LNCAP (cell line): ENCODE measurements around the gene LRRC15.
A peak's percentile ranks its signal among the peaks of the same experiment; 100 is the strongest.

Source experiments
- CTCF ChIP-seq: fragments of 450-650 bp; IDR thresholded peaks from 2 replicates; pipeline ENCODE4 v1.5.1; 2017; ENCODE audit warnings: mild to moderate bottlenecking

Gene LRRC15

GRCh38 chr3:194320100-194320499 is 49.4 kb downstream of the LRRC15 start:
- TF ChIP-seq CTCF, result no peak

- TF ChIP-seq CTCF, result no peak
These were observed 50.9 kb downstream of the LRRC15 start for GRCh38 chr3:194318511-194319161.

GRCh38 chr3:194316918-194317317 is 52.6 kb downstream of the LRRC15 start:
- TF ChIP-seq CTCF, result no peak

- TF ChIP-seq CTCF, result 0 out of 2 replicates have a peak, but pooled peaks have one; percentile 19
These were observed 53.6 kb downstream of the LRRC15 start for GRCh38 chr3:194315965-194316361.

GRCh38 chr3:194315088-194315964 is 54.2 kb downstream of the LRRC15 start:
- peak; percentile 87 for TF ChIP-seq CTCF

DNA sequence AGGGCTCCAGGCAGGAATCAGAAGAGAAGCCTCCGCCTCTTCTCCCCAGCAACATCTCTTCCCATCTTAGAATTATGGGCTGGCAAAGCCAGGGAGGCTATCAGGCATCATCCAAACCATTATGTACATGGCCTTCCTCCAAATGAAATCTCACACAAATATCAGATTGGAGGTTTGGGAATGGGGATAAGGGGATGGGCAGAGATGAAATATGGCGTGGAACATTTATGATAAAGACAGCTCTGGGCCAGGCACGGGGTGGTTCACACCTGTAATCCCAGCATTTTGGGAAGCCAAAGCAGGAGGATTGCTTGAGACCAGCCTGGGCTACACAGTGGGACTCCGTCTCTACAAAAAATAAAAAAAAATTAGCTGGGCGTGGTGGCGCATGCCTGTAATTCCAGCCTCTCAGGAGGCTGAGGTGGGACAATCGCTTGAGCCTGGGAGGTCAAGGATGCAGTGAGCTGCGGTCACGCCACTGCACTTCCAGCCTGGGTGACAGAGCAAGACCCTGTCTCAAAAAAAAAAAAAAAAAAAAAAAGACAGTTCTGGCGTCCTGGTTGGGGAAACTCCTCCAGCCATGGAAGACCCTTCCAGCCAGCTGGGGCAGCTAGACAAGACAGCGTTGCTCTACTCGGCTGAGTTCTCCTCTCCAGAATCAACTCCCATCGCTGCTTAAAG is 55.0 kb downstream of the LRRC15 start:
- TF ChIP-seq CTCF, result no peak

- TF ChIP-seq CTCF, result no peak
These were observed 55.8 kb downstream of the LRRC15 start for GRCh38 chr3:194313560-194314387.
